T-helper 9 cell (primary cell): ENCODE measurements around the gene FABP7.
"Not testable (repeated sequence)": the region's sequence is repeated elsewhere in the genome, so short reads cannot be mapped to it uniquely, and the experiment has no call there.

Source experiments
- DNase-seq: peaks from one replicate; pipeline ENCODE4 v3.0.0-alpha.2; 2020
- total RNA-seq, 2 donors: gene quantifications; one replicate each; lab custom pipeline; 2026; lab: John Stamatoyannopoulos, UW

The FABP7 gene
- total RNA-seq: 0 reads per million in 2 donors

DNA sequence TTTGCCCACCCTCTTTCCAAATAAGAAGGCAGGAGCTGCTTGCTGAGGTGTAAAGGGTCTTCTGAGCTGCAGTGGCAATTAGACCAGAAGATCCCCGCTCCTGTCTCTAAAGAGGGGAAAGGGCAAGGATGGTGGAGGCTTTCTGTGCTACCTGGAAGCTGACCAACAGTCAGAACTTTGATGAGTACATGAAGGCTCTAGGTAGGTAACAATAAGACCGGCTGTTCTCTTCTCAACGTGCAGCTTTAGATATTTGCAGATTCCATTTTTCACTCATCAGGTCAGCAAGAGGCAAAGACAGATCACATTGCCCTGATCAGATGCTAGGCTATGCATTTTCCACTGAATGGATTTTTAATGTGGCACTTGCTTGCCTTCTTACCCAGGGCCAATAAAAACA, at the start of gene FABP7:
FABP7 (plus strand) TSS at position 50 of the 400 bp plus-strand sequence; CDS start at position 129, 79 bp downstream.
- no peak for DNase-seq

DNA sequence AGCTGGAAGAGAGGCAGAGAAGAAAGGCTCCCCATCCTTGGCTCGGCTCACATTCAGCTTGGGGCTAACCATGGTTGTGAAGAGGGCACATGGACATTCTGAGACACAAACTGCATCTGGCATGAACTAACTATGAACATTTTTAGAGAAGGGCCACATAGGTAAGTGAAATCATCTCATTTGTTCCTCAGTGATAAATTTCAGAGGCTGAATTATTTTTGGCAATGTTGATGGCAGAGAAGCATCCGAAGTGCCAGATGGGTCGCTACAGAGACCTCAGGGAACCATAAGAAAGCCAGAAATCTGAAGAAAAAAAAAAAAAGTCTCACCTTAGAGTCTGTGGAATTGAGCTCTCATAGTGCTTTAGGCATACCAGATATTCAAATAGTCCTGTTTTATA, 49.2 kb upstream of the FABP7 start:
- no peak for DNase-seq

DNA sequence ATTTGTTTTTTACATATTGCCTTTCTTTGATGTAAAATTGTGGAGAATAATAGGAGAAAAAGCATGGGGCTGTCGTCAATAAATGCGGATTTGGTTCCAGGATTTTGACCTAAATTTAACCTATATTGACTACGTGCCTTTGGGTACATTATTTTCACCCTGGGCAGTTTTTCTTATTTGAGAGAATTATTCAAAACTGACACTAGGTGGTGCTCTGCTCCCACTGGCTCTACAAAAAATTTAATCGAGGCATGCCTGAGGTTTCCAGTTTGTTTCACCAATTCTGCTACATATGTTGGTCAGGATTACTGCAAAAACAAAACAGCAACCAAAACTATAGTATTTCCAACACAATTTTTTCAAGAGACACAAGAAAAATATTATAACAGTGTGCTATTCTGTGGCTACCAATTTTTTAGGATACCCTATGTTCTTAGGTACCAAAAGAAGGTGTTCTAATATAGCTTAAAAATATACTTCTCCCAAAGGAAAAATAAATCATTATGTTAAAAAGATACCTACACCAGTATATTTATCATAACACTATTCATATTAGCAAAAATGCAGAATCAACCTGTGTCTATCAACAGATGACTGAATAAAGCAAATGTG, 48.6 kb upstream of the FABP7 start:
- no peak for DNase-seq

DNA sequence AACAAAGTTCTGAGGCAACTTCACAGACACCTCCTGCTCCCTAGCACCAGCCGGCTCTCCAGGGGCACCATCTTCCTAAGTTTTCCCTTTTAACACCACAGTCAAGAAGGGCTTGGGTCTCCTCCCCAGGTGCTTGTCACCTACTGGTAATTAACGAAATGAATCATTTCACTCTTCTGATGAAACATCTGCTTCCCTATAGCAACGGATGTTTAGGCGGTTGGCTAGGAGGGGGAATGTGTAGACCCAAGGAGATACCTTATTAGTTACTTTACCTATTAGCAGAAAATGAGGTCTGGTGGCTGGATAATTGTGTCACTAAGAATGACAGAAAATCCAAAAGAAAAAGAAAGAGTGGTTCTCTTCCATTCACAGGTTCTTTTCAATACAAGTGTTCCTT, 46.3 kb upstream of the FABP7 start:
- DNase-seq: no peak

DNA sequence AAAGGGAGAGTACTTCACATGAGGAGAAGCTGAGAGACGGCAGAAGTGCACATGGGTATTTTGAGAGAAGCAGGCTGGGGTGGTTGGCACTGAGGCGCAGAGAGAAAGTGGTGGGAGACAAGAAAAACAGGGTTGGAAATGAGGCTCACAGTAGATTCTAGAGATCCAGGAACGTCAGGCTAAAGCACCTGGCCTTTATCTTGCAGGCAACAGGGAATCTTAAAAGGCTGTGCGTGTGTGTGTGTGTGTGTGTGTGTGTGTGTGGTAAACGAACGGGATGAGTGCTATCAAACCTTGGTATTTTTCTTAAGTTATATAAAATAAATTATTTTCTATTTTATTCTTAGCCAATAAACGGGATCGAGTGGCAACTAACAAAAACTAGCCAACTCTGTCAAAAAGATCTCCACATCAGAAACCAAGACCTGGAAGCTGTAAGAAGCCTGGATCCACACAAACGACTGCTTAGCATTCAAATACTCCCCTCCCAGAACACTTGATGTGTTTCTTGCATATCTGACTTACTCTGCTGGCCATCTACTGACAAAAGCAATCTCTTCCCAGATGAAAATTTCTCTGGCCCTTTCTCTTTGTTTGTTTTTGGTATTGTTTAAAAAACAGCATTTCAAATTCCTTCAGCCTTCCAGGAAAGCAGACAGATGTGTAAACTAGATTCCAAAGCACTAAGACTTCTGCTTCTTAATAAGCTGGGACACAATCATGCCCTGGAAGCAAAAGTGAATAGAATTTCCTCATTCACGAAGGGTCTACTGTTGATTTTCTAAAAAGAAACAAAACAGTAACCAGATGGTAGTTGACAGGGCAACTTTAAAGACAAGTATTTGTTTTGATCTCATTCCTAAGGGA, 44.8 kb upstream of the FABP7 start:
- DNase-seq: no peak

DNA sequence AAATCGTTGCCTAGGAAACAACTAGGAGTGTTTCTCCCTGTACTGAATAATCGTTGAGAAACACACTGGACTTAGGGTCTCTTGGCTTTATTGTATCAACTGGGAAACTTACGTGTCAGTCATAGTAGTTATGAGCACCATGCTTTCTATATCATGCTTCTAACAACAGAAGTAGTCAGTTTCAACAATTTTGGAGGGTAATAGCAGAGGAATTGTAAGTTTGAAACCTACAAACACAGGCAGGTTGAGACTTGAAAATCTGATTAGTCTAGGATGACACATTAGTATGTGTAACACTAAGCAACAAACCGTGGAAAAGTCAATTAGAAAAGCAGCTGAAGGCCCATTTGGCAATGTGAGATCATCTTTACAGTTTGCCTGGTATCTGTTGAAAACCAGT, 43.9 kb upstream of the FABP7 start:
- no peak for DNase-seq

DNA sequence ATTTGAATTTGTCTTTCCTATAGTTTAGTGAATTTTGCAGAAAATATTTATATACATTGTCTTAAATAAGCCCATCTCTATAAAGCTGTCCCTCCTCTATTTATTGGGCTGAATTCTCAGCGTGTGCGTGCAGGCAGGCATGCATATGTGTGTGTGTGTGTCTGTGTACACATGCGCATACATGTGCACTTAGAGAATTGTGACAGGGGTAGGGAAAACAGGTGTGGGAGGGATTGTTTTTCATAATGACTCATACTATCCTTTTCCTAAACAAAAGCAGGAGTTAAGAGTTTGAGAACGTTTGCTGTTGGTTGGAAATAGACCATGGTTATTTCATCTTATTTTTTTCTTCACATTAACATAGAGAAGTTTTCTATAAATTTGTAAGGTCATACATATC, 43.4 kb upstream of the FABP7 start:
- no peak for DNase-seq

DNA sequence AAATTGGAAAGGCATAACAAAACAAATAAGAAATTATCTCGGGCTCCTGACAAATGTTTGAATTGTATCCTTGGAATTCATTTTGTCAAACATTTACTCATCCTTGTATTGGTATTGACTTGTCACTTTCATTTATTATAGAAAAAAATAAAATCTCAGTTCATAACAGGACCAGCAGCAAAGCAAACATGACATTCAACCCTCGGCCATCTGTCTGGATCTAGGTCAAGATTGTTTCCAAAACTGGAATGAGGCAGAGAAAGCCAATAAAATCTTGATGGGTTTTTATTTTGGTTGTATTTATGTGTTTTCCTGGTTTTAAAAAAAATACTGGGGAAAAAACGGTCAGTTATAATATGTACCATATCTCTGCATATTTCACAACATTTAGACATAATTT, 42.9 kb upstream of the FABP7 start:
- no peak for DNase-seq

DNA sequence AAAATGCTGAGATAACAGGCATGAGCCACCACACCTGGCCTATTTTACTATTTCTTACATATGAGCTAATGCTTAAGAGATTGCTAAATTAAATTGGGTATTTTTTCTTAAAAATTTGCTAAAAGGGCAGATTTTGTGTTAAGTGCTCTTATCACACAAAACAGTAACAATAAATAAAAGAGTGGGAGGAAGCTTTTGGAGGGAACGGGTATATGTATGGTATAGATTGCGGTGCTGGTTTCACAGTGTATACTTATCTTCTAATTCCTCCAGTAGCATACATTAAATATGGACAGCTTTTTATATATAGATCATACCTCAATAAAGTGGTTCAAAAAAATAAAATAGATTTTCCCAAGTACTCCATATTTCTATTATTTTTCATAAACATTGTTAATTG, 39.4 kb upstream of the FABP7 start:
- no peak for DNase-seq

DNA sequence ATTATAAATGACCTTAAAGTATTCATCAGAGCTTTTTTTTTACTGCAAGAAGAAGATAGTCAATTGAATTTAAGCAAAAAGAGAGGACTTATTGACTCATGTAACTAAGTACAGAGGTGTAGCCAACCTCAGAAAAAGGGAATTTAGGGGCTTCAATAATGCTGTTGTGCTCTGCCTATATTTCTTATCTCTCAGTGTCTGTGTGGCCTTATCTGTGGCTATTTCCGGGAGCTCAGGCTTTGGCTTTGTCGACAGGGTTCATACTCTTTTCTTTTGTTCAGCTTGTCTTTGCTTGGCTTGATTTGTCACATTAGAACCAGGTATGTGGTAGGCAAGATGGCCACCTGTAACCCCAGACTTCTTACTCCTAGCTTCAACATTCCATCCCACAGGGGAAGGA, 38.6 kb upstream of the FABP7 start:
- DNase-seq: no peak

DNA sequence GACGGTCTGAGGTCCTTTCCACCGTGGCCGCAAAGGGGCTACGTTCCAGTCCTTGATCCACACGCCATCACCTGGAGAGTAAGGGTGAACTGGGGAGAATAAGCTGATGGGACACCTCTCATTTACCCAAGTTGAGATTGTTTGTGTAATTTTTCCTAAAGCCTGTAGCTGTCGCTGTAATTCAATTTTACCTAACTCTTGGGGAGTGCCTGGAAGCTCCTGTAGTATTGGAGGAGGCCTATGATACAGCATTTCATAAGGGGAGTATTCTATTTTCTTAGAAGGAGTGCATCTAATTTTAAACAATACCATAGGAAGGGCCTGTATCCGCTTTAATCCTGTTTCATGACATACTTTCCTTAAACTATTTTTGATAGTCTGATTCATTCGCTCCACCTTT, 35.3 kb upstream of the FABP7 start:
- DNase-seq: not testable (repeated sequence)

DNA sequence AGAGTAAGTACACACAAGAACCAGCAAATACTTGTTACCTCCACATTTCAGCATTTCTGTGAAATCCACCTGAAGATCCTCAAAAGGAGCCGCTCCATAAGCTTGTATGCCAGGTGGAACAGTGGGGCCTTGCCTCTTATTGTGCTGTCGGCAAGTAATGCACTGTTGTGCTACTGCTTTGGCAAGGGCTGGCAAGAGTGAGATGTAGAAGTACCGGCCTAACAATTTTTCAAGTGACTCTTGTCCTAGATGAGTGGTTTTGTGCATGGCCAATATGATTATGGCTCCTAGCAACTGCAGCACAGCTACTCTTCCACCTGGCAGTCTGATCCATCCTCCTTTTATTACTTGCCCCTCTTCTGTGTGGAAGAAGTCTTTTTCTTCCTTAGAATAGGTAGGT, 34.7 kb upstream of the FABP7 start:
- not testable (repeated sequence) for DNase-seq

DNA sequence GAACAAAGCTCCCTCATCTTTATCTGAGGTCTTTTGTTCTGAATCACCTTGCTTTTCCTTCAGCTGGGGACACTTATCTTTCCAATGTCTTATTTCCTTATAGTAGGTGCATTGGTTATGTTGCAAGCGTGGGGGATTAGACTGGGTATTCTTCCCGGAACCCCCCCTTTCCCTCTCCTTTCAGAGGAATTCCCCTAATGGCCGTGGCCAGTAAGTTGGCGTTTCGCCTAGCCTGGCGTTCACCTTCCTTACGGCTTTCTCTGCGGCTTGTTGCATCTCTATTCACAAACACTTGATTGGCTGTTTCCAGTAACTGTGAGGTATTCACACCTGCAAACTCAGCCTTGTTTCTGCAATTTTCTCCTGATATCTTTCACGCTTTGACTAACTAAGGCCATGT, 32.8 kb upstream of the FABP7 start:
- no peak for DNase-seq

DNA sequence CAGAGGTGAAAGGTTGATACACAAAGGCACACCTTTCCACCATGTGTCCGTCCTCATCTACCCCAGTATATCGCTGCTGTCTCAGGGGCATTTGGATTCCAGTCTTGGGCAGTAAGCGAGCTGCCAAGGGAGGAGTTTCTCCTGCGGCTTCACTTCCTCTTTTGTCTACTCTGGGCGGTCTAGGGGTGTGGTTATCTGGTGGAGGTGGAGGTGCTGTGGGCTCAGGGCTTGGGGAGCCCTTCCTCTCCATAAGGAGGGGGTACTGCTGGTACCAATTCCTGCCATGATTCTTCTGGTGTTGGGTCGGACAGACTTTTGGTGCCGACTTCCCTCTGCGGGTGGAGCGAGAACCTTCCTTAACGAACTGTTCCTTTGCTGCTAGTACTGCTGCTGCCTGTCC, 31.9 kb upstream of the FABP7 start:
- no peak for DNase-seq

DNA sequence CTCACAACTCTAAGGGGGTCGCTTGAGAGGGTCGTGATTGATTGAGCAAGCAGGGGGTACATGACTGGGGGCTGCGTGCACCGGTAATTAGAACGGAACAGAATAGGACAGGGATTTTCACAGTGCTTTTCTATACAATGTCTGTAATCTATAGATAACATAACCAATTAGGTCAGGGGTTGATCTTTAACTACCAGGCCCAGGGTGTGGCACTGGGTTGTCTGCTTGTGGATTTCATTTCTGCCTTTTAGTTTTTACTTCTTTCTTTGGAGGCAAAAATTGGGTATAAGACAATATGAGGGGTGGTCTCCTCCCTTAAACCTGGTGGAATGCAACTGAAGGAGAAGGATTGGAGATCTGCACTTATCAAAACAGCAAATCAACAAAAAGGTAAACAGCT, 30.6 kb upstream of the FABP7 start:
- DNase-seq: not testable (repeated sequence)

DNA sequence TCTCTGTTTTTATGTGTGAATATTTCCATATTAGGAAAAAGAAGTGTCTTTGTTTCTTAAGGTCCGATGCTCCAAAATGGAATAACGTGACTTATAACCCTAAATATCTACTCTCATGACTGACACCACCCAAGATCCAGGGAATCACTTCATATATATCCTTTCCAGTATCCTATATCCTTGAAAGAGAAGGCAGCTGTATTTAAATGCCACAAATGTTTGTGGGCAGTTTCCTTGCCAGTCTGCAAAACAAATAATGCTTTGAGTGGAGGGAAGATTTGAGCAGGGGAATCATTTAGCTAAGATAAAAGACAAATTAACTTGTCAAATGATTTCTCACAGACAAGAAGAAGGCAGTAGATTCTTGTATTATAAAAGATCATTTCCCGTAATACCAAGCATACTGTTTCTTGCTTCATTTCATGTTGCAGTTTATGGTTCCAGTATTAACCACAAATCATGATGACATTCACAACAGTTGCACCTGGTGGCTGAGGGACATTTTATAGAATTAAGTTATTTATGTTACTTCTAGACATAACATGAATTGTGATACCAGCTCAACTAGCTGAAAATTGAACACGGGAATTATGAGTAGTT, 30.0 kb upstream of the FABP7 start:
- DNase-seq: no peak

DNA sequence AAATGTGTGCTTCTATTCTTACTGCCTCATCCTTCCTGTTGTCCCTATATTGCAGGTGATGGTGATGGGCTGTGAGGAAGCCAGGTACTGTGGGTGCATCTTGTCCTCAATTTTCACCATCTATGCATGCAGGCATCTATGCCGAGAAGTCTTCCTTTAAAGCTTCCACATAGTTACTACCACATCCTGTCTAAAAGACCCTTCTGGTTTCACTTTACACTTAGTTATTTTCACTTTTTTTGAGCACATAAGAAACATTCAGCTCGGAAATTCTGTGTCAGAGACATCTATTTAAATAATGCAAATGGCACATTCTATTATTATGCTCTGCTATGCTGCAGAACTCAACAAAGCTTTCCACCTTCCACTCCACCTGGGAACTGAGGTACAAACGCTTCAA, 28.2 kb upstream of the FABP7 start:
- no peak for DNase-seq

DNA sequence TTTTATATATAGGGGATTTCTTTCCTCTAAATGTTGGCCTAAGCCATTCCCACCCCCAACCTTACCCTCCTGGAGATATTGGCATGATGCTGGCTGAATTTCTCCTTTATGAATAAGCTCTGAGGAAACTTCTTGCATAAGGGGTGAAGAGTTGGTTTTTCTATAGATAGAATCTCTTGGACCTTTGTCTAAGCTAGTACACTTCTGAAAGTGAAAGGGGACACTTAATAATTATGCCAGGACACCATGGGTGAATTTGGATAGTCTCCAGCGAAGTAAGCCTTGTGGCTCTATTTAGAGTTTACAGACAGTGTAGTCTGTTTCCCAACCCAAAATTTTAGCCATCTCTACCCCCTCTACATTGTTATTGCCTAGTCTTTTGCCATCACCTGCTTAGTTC, 27.1 kb upstream of the FABP7 start:
- DNase-seq: no peak

DNA sequence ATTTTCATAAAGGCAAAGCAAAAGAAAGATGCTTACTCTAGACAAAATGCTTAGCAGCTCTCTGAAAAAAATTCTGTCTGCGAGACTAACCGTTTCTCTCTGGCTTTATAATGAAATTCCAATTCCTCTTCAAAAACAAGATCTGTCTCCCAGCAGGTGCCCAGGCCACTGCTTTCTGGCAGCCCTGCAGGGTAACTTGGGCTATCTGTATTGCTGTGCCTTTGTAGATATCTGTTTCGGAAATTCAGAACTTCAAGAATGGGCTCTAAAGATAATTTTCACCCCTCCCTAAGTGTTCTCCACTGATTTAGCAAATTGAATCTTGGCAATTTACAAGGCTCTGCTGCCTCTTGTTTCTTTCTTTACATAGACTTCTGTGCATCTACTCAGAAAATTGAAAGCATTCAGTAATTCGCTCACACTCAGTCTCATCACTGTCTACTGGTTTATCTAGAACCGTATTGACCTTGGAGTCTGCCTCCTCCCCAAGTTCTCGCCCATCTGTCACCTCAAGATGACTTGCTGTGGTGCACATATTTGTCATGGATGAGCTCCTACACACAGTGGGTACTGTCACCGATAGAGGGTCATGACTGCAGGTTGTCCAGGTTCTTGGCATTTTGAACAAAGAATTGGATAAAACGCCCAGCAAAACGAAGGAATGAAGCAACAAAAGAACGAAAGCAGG, 26.4 kb upstream of the FABP7 start:
- DNase-seq: no peak

DNA sequence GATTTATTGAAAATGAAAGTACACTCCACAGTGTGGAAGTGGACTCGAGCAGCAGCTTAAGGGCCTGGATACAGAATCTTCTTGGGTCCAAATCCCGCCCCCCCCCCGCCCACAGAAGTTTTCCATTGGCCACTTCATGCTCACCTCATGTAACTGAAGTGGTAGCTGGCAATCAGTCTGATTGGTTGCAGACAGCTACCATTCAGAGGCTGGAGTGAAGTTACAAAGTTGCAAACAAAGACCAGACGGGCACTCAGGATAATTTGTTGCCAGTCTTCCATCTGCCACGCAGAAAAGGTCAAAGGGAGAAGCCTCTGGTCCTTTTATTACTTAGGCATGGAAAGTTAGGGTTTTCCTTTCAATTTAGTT, 25.8 kb upstream of the FABP7 start:
- DNase-seq: no peak

DNA sequence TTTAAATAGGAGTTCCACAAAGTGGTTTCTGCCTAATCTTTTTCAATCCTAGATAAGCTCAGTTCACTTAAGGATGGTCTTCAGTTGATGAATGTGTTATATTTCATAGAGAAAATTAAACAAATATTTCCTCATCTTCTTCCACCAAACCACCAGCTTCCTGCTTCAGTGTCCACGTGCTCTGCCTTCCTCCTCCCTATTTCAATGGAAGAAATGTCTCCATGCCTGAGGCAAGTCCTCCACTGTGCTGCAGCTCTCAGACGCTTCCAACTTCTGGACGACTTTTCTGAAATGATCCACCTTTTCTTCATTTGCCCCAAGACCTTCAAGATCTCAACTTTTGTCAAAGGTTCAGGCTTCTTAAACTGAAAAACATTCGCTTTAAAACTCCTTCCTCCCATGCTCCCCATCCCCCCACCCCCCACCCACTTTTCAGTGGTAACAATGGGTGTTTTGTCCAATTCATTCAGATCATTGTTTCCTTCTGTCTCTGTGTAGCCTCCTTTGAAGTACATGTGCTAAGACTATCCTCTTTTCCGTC, 25.3 kb upstream of the FABP7 start:
- no peak for DNase-seq

DNA sequence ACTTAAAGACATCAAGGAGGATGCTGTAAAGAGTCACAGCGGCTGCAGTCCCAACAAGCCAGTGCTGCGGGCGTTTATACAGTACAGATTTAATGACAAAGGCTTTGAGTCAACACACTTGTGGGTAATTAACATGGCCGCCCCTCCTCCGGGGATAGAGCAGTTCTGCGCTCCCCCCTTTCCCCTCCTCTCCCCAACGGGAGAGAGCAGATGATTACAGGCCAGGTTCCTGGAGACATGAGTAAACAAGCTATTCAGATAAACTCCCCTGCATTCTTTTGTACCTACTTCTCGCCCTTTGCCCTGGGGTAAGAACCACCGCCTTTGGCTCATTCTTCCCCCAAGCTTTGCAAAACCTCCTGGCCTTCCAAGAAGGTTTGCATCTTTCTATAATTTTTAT, 23.6 kb upstream of the FABP7 start:
- no peak for DNase-seq

DNA sequence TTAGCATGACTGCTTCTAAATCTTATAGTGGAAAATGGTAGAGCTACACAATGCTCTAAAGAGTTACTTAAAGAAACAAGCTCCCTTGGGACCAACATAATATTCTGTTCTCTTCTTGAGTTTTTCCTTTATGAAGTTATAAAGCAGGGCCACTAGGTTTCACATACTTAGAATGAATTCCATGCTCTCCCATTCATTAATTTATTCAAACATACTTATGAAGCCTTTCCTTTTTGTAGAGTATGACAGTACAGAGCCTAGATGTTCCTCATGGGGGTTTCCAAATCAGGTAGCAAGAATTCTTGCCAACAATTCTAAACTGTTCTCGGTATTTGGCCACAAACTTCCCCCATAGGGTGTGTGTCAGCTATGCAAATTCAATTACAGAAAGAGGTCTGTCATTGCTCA, 20.6 kb upstream of the FABP7 start:
- DNase-seq: no peak
